GM18508 (cell line): ENCODE results near the gene SPACA6.

Source experiments
- ATAC-seq: cut with Tn5 transposase; IDR thresholded peaks from one replicate; pipeline ENCODE4 v1.9.1; 2021; ENCODE audit warnings: moderate number of reproducible peaks; ENCODE audit not compliant: insufficient read depth, unreplicated experiment

SPACA6 gene

GRCh38 chr19:51703575-51704515 is 10.7 kb downstream of the SPACA6 start:
- ATAC-seq: no peak

- ATAC-seq: no peak
Observed at GRCh38 chr19:51704626-51705025, 11.5 kb downstream of the SPACA6 start.

DNA sequence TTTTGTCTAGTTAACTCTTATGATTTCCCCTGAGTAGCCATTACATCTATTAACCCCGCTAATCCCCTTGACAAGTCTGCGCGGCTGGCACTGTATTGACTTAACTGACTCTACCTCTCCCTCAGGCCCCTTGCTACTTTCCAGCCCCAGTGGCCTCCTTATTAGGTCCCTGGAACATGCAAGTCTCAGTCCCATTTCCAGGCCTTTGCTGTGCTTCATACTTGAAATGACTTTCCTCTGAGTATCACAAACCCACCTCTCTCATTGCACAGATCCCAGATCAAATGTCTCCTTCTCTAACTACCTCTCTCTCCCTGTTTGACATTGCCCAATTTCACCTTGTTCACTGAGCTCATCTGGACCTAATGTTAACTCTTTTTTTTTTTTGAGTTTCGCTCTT is 13.2 kb downstream of the SPACA6 start:
- ATAC-seq: no peak

DNA sequence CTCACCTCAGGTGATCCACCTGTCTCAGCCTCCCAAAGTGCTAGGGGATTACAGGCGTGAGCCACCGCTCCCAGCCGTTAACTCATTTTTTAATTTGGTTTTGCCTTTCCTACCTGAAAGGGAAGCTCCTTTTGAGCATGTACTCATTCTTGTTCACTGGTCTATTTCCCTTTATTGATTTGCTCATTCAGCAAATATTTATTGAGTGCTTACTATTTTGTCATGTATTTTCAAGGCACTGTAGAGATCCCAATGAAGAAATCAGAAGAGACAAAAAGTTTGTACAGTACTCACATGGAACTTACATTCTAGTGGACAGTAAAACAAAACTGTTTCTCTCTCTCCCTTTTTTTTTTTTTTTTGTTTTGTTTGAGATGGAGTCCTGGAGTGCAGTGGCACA is 13.8 kb downstream of the SPACA6 start:
- ATAC-seq: no peak

DNA sequence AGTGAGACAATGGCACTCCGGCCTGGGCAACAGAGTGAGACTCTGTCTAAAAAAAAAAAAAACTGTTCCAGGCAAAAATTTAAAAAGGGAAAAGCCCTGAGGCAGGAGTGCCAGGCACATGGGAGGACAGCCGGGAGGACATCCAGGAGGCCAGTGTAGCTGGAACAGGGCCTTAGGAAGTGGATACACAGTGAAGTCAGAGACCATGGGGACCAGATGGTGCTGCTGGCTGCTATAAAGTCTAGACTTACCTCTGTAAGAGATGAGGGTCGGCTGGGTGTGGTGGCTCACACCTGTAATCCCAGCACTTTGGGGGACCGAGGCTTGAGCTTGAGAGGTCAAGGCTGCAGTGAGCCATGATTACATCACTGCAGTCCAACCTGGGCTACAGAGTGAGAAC is 15.7 kb downstream of the SPACA6 start:
- ATAC-seq: no peak

DNA sequence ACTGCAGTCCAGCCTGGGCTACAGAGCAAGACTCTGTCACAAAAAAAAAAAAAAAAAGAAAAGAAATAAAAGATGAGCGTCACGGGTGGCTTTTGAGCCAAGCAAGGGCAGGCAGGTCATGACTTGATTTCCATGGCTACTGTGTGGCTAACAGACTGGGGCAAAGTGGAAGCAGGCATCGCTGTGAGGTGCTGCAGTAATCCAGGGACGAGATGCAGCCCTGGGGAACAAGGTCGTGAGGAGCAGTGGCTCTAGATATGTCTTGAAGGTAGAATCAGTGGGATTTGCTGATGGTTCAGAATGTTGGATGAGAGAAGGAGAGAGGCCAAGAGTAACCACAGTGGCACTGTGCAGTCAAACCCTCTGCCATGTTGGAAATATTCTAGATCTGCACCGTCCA is 16.4 kb downstream of the SPACA6 start:
- ATAC-seq: no peak

DNA sequence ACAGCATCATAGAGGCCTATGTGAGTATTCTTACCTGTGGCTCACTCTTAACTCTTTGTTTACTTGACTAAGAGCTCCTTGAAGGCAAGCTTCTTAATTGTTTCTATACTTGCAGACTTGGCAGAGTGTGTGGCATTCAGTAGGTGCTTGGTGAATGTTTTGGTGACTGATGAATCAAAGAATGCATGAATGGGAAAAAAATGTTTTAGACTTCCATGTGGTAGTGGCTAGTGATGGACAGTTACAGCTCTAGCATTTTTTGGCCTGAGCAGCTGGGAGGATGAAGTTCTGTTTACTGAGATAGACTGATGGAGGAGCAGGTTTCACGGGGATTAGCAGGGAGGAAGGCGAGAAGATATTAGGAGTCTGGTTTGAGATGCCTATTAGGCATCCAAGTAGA is 17.0 kb downstream of the SPACA6 start:
- no peak for ATAC-seq

DNA sequence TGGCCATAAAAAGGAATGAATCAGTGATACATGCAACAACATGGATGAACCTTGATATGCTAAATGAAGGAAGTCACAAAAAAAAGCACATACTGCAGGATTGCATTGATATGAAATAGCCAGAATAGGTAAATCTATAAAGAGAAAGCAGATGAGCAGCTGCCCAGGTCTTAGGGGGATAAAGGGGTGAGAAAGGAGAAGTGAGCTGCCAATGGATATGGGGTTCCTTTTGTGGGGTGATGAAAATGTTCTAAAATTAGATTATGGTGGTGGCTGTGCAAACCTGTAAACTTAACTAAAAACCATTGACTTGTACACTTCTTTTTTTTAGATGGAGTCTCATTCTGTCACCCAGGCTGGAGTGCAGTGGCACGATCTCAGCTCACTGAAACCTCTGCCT is 18.6 kb downstream of the SPACA6 start:
- no peak for ATAC-seq

DNA sequence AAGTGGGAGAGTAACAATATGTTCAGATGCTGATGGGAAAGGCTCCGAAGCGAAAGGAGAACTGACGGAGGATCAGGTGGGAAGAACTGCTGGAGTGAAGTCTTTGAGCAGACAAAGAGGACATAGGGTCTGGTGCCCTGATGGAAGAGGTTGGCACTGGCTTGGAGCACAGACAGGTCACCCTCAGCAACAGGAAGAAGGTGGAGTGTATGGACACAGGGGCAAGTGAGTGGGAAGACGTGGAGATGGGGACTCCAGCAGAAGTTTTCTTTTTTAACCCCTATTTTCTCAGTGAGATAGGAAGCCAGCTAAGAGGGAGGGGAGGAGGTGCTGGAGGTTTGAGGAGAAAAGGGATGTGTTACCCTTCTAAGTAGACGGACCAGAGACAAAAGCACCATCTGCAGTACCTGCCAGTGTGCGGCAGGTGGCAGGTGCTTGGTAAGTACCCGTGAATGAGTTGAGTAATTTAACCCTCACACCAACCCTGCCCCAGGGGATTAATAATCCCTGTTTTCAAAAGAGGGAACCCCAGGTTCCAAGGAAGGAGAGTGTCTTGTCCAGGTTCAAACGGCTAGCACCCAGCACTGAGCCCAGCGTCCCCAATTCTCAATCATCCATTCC is 19.4 kb downstream of the SPACA6 start:
- ATAC-seq: no peak

DNA sequence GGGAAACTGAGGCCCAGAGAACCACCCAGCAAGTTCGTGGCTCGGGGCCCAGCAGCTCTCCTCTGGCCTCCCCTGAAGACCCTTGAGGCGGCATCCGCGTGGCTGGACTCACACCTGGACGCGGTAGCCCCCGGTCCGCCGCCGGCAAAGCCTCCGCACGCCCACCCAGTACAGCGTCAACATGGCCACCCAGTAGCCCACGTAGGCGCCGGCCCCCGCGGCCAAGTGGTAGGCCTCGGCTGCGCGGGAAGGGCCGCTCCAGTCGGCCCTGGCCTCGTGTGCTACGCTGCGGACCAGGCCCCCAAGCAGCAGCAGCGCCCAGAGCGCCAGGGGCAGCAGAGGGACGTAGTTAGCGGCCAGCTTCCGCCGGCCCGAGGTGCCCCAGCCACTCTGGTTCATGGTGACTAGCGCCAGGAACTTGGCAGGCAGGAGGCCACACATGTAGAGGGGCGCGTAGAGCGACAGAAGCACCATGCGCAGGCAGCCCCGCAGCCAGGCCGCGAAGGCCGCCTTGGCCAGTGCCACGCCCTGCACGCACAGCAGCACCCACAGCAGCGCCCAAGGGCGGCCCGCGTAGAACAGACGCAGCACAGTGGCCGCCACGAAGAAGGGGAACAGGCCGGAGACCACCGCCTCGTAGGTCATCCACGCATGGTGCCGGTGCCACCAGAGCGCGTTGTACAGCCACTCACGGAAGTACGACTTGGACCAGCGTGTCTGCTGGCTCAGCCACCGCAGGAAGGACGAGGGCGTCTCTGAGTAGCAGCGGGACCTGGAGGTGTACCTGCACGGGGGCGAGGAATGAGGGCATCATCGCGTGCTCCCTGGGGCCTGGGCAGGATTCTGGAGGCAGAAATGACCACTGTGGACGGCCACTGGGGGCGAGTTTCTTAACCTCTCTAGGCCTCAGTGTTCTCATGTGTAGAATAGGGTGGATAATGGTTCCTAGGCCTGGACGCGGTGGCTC is 20.5 kb downstream of the SPACA6 start:
- ATAC-seq: no peak

GRCh38 chr19:51714848-51715247 is 21.7 kb downstream of the SPACA6 start:
- no peak for ATAC-seq

DNA sequence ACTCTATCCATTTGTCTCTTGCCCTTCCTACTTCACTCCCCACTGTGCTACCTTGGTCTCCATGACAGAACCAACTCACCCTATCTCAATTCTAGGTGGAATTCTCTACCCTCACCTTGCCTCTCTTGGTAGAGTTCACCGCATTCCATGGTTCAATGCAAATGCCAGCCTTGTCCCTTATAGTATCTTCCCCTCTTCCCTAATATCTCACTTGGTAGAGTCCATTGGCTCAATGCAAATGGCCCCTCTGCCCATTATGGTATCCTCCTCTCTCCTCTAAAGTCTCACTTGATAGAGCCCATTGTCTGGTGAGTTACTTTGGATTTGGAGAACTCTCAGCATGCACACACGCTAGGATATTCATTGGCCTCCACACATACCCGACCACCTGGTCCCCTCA is 22.7 kb downstream of the SPACA6 start:
- no peak for ATAC-seq

GRCh38 chr19:51716925-51717324 is 23.8 kb downstream of the SPACA6 start:
- no peak for ATAC-seq

DNA sequence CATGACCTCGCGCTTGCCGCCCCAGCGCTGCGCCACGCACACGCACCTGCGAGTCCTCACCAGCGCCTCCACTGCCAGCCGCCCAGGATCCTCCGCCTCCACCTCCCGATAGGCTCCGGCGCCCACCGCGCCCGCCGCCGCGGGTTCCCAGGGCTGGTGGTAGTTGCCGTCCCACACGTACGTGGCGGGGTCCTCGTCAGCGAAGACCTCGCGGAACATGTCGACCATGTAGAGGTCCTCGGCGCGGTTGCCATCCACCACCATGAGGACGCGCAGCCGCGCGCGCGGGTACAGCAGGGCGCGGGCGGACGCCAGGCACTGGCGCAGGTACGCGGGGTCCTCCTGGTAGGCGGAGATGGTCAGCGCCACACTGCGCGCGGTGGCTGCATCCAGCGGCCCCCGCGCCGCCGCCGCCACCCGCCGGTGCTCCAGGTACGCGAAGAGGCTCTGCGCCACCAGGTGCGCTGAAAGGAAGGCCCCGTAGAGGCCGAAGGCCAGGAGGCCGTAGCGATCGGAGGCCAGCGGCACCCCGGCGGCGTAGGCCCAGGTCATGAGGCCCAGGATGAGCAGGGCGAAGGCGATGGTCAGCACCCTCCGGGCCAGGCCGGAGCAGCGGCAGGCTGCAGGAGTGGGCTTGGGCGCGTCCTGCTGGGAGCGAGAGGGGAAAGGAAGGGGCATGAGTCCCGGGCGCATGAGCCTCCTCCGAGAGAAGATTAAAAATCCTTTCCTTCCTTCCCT is 26.3 kb downstream of the SPACA6 start:
- no peak for ATAC-seq

DNA sequence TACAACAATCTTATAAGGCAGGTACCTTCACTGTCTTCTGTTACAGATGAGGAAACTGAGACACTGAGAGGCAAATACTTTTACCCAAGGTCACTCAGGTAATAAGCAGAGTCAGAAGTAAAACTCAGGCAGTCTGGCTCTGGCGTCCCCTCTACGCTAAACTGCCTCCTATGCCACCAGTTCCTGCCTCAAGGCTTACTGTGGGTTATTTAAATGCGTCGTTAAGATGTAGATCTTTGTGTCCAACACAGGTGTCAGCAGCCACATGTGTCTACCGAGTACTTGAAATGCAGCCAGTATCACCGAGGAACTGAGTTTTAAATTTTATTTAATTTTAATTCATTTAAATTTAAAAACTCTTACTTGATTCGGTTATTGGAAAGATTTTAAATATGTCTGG is 28.8 kb downstream of the SPACA6 start:
- ATAC-seq: no peak

DNA sequence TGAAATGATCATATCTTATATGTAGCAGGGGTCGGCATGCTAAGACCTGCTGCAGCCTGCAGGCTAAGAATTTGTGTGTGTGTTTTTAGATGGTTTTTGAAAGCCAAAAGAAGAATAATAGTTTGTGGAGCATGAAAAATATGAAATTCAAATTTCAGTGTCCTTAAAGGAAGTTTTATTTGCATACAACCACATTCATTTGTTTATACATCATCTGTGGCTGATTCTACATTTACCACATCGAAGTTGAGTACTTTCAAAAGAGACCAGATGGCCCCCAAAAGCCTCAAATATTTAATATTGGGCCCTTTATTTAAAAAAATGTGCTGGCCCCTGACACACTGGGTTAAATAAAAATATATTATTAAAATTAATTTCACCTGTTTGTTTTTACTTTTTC is 29.4 kb downstream of the SPACA6 start:
- no peak for ATAC-seq

DNA sequence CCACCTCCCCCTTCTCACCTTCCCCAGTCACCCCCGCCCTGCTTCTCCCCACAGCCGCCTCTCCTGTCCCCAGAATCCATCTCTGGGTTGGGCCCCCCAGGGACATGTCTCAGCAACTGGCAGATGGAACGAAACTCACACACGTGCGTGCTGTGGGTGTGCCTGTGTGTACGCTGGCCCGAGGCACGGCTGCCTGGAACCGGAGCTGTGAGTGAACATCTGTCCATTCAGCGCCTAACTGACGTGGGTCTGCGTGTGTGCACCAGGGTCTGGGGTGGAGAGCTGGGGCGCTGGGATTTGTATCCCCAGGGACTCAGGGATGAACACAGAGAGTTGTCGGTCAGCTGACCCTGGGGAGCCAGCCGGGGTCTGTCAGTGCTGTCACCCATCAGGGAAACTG is 31.4 kb downstream of the SPACA6 start:
- ATAC-seq: no peak

- no peak for ATAC-seq
Observed at GRCh38 chr19:51726049-51726448, 32.9 kb downstream of the SPACA6 start.

DNA sequence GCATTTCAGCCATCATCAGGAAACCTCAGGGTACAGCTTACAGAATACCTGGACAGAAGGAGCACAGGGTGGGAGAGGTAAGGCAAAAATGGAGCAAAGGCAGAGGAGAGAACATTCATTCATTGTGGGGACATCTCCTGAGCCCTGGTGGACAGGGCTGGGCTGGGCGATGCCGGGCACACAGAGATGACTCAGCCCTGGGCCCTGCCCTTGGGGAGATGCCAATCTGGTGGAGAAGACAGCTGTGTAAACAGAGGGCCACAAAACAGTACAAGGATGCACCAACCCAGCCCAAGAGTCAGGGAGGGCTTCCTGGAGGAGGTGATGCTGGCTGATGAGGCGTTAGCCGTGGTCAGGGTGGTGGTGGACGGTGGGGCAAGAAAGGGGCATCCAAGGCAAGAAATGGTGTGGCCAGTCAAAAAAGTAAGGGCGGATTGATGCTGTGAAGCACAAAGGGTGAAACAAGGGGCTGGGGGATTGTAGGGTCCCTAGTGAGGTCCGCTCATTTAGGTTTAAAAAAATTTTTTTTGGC is 34.3 kb downstream of the SPACA6 start:
- ATAC-seq: no peak

- ATAC-seq: no peak
Observed at GRCh38 chr19:51729781-51730180, 36.7 kb downstream of the SPACA6 start.
